NCI-H1092 treated with DMSO at 0.1 percent for 48 hours (cell line): ENCODE data around the gene SEPHS2.

Experiments
- DNase-seq: peaks from one replicate; lab custom pipeline; 2025; lab: John Stamatoyannopoulos, UW

SEPHS2 gene

GRCh38 chr16:30429678-30430427 is 15.8 kb downstream of the SEPHS2 start, which contains the start of gene DCTPP1:
DCTPP1 (minus strand) TSS chr16:30430030; CDS start chr16:30429980, 50 bp downstream.
- peak; percentile 100 for DNase-seq

GRCh38 chr16:30429418-30429677 is 16.3 kb downstream of the SEPHS2 start:
- no peak for DNase-seq

- DNase-seq: no peak
Measured at GRCh38 chr16:30428055-30428454, 17.6 kb downstream of the SEPHS2 start.

GRCh38 chr16:30421010-30421409 is 24.7 kb downstream of the SEPHS2 start:
- no peak for DNase-seq

- no peak for DNase-seq
Measured at GRCh38 chr16:30418350-30419181, 27.1 kb downstream of the SEPHS2 start.

- peak; percentile 91 for DNase-seq
Measured at GRCh38 chr16:30417529-30418349, 27.9 kb downstream of the SEPHS2 start.

GRCh38 chr16:30416624-30417528 is 28.8 kb downstream of the SEPHS2 start:
- DNase-seq: no peak

GRCh38 chr16:30416047-30416603 is 29.5 kb downstream of the SEPHS2 start:
- no peak for DNase-seq

- DNase-seq: no peak
Measured at GRCh38 chr16:30414159-30414558, 31.5 kb downstream of the SEPHS2 start.

GRCh38 chr16:30413112-30413806 is 32.4 kb downstream of the SEPHS2 start:
- no peak for DNase-seq

GRCh38 chr16:30409125-30410060 is 36.3 kb downstream of the SEPHS2 start:
- peak; percentile 82 for DNase-seq

- no peak for DNase-seq
Measured at GRCh38 chr16:30407804-30408534, 37.7 kb downstream of the SEPHS2 start.

GRCh38 chr16:30407102-30407803 is 38.4 kb downstream of the SEPHS2 start, which contains the start of gene ZNF771:
ZNF771 (plus strand) TSS chr16:30407606; CDS start chr16:30408054, 448 bp downstream.
- peak; percentile 89 for DNase-seq

- no peak for DNase-seq
Measured at GRCh38 chr16:30406795-30407101, 38.9 kb downstream of the SEPHS2 start.

- DNase-seq: no peak
Measured at GRCh38 chr16:30401768-30402425, 43.8 kb downstream of the SEPHS2 start.

GRCh38 chr16:30399435-30400186 is 46.1 kb downstream of the SEPHS2 start:
- DNase-seq: no peak
